Muscle layer of colon (tissue), 2 donors: ENCODE measurements around the gene TMCC3.

Experiments
- H3K27ac ChIP-seq: one replicate; pipeline ENCODE4 v1.7.0; 2013; ENCODE audit warnings: low read depth, mild to moderate bottlenecking, low read length, moderate library complexity
- H3K27me3 ChIP-seq, 2 donors: one replicate each; pipeline ENCODE4 v1.7.0; 2013; ENCODE audit warnings: low read length in 2 of 2, mild to moderate bottlenecking in 2 of 2; ENCODE audit not compliant: insufficient read depth in 2 of 2, control insufficient read depth in 1 of 2
- H3K36me3 ChIP-seq: one replicate; pipeline ENCODE4 v1.7.0; 2013; ENCODE audit warnings: mild to moderate bottlenecking, low read length; ENCODE audit not compliant: insufficient read depth
- H3K4me1 ChIP-seq: one replicate; pipeline ENCODE4 v1.7.0; 2013; ENCODE audit warnings: mild to moderate bottlenecking, low read length; ENCODE audit not compliant: insufficient read depth
- H3K4me3 ChIP-seq, 2 donors: one replicate each; pipeline ENCODE4 v1.7.0; 2013; ENCODE audit warnings: low read length in 2 of 2, low read depth in 1 of 2, mild to moderate bottlenecking in 1 of 2, moderate library complexity in 1 of 2
- H3K9ac ChIP-seq: one replicate; pipeline ENCODE4 v1.7.0; 2013; ENCODE audit warnings: low read length
- H3K9me3 ChIP-seq: one replicate; pipeline ENCODE4 v1.7.0; 2013; ENCODE audit warnings: mild to moderate bottlenecking, low read length
- donor health status: abdominal sarcoma.
- donor health status: Adenocarcinoma of cecum.

TMCC3 gene

DNA sequence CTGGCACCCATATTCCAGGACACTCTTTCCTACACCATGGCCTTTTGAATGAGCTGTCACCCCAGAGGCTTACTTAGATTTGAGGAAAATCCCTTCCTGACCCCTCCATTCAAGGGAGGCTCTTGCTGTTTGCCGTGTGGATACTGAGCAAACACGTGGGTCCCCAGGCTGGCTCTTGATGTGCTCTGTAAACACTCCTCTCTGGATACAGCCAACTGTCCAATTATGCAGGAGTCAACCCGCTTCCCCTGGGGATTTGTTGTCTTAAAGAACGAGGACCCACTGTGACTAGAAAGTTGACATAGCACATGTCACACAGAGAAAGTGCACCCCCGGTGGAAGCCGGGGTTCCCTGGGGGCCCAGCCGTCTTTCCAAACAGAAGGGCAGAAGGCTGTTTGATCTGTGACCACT is 114.8 kb downstream of the TMCC3 start:
- H3K9ac ChIP-seq: no peak overlapping the region
- H3K9me3 ChIP-seq: no peaks in the 10 kb centered on the region
- H3K4me1 ChIP-seq: no peaks in the 10 kb centered on the region
- no peaks in the 10 kb centered on the region for H3K27me3 ChIP-seq
- H3K27ac ChIP-seq: no peak overlapping the region
- H3K36me3 ChIP-seq: no peaks in the 10 kb centered on the region
- H3K4me3 ChIP-seq: no peak overlapping the region

DNA sequence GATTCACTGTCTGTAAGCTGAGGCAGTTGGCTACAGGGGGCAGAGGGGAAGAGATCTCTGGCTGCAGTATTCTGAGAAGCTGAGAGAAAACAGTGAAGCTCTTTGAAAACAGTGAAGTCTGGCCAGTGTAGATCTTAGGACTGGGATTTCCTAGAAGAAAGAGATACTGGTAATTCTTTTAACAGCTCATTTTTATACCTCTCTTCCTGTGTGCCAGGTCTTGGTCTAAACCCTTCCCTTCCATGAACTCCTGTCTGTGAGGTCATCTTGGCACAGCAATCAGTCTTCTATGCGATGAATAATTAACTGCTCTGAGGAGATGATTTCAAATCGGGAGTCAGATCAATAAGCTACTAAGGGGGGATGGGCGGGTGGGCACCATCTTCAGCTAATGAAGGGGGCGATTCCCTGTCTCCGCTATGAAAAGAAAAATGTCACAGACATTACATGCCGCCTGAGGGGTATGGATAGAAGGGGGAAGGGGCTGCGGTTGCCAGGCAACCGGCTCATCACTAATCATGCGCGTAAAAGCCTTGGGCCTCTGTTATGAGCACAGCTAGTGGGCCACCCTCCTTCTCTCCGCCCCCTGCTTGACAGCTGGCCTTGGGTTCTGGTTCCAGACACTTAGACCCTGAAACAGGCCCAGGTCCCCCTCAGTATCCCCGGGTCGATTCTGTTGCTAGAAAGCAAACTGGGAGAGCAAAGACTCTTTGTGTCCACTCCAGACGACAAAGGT is 115.4 kb downstream of the TMCC3 start:
- H3K27ac ChIP-seq: no peak overlapping the region
- no peak overlapping the region for H3K9ac ChIP-seq
- no peaks in the 10 kb centered on the region for H3K36me3 ChIP-seq
- H3K27me3 ChIP-seq: no peaks in the 10 kb centered on the region
- no peak overlapping the region for H3K4me3 ChIP-seq
- no peaks in the 10 kb centered on the region for H3K9me3 ChIP-seq
- H3K4me1 ChIP-seq: no peaks in the 10 kb centered on the region

DNA sequence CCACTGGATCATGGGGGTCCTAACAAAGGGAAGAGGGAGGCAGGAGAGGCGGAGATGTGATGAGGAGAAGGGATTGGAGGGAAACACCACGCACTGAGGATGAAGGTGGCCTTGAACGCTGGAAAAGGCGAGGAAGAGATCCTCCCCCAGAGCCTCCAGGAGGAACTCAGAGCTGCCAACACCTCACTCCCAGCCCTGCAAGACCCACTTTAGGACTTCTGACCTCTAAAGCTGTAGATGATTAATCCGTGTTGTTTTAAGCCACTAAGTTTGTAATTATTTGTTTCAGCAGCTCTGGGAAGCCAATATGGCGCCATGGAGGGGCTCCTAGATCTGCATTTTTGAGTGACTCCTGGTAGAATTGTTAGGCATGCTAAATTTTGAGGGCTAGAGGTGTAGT is 116.1 kb downstream of the TMCC3 start:
- no peak overlapping the region for H3K4me3 ChIP-seq
- no peaks in the 10 kb centered on the region for H3K27me3 ChIP-seq

DNA sequence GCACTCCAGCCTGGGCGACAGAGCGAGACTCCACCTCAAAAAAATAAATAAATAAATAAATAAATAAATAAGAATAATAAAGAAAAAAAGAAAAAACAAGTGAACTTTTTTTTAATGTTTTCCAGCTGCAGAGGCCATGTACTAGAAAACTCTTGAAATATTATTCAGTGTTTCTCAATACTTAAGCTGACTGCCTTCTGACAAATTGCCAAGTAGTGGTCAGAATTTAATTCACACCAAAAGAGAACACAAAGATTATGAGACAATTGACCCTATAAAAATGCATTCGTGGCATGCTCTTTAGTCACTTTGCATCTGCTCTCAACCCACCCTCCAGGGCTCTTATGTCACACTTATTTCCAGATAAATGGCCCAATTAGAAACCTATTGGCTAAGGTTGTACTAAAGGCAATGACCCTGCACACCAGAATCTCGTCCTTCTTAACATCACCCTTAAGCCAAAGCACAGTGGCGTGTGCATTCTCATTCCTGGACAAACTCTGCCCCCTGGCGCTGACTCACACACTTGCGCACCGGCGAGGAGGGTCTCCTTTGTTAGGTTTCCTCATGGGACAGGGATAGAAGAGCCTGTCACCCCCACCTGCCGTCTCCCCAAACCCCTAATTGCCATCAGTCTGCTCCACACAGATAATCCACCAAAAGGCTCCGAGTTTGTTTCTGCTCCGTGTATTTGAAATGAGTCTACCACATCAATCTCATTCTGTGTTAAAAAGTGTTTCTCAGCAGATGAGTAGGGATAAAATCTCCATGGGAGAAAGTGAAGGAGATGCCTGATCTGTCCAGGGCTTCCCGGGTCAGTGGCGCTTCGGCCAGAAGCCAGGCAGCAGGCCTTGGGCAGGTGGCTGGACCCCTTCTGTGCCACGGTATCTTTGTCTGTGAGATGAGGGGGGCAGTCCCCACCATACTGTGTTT is 117.6 kb downstream of the TMCC3 start:
- Histone ChIP-seq H3K27ac (no peak overlapping the region), H3K36me3 (no peaks in the 10 kb centered on the region), H3K27me3 (no peaks in the 10 kb centered on the region), H3K4me1 (no peaks in the 10 kb centered on the region), H3K4me3 (no peak overlapping the region), H3K9ac (no peak overlapping the region), H3K9me3 (no peaks in the 10 kb centered on the region)

More for the DNA sequence above, 116.1 kb downstream of the TMCC3 start:
- Histone ChIP-seq H3K9me3 (no peaks in the 10 kb centered on the region), H3K36me3 (no peaks in the 10 kb centered on the region), H3K4me1 (no peaks in the 10 kb centered on the region), H3K27ac (no peak overlapping the region), H3K9ac (no peak overlapping the region)

DNA sequence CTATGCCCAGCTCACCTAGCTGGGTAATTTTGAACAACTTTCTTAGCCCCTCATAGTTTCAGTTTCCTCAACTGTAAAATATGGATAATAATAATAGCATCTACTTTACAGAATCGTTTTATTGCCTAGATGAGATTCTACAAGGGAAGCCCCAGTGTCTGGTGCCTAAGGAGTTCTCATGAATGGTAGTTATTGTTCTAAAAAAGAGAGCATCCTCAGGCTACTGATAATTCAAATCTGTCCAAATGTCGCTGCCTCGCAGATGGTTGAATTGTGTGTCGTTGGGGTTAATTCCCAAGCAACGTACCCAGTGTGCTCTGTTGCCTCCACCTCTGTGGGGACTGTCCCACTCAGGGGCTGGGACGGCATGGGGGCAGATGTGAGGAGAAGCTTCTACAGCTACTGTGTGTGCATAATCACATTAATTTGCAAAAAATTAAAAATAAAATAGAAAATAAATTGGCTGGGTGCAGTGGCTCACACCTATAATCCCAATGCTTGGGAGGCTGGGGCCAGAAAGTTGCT is 119.1 kb downstream of the TMCC3 start:
- Histone ChIP-seq H3K4me1 (no peaks in the 10 kb centered on the region), H3K36me3 (no peaks in the 10 kb centered on the region), H3K4me3 (no peak overlapping the region), H3K27ac (no peak overlapping the region), H3K9me3 (no peaks in the 10 kb centered on the region), H3K9ac (no peak overlapping the region), H3K27me3 (no peaks in the 10 kb centered on the region)

DNA sequence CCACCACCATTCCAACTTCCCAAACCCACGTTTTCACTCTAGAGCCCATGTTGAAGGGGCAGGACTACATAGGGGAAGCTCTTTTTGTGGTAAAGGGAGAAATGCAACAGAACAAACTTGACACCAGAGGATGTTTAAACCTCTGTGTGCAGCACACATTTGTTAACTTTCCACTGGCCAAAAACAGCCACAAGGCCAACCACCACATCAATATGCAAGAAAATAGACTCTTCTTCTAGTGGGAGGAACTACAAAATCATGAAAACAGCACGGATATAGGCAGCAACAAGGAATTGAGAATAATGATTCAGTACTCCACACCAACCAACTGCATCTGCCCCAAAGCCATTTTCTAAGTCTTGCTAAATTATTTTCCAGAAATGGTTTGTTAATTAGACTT is 124.4 kb downstream of the TMCC3 start:
- H3K4me1 ChIP-seq: no peaks in the 10 kb centered on the region
- no peak overlapping the region for H3K27ac ChIP-seq
- H3K4me3 ChIP-seq: no peak overlapping the region
- H3K36me3 ChIP-seq: no peaks in the 10 kb centered on the region
- no peaks in the 10 kb centered on the region for H3K9me3 ChIP-seq
- H3K27me3 ChIP-seq: no peaks in the 10 kb centered on the region
- H3K9ac ChIP-seq: no peak overlapping the region
